Loucy (cell line): ENCODE measurements around the gene AKT1S1.

Experiments
- CTCF ChIP-seq: fragments of 200-600 bp; sonication (generic); conservative IDR thresholded peaks from 2 replicates; pipeline ENCODE4 v1.5.1; 2014; ENCODE audit warnings: mild to moderate bottlenecking, antibody characterized with exemption, low read length
- EZH2phosphoT487 ChIP-seq: fragments of 200-600 bp; IDR thresholded peaks from 2 replicates; pipeline ENCODE4 v1.6.1; 2018; ENCODE audit warnings: antibody characterized with exemption, mild to moderate bottlenecking, moderate library complexity, borderline replicate concordance

GRCh38 chr19:49840321-49840720, 36.8 kb downstream of the AKT1S1 start:
- no peak for TF ChIP-seq CTCF
- no peak for TF ChIP-seq EZH2phosphoT487
